GM20431 (cell line): ENCODE measurements around the gene KIF9.
"Not testable (repeated sequence)": the region's sequence is repeated elsewhere in the genome, so short reads cannot be mapped to it uniquely, and the experiment has no call there.

Experiments
- in situ Hi-C: fragments of 300-500 bp; cut with MseI, MboI; formaldehyde crosslinking; loops from one replicate; pipeline ENCODE4 v1.15.0; 2020; ENCODE audit warnings: low sequenced_read_pairs; ENCODE audit not compliant: unreplicated experiment

KIF9 gene

GRCh38 chr3:47282424-47283192 is at the start of gene KIF9, which contains the start of gene KLHL18:
TSS of gene KIF9 (minus strand) at chr3:47282799. CDS start at chr3:47277374, 5,425 bp downstream.
TSS of gene KLHL18 (plus strand) at chr3:47282944. CDS start at chr3:47282966, 22 bp downstream.
- in situ Hi-C loops, result no loop called here

GRCh38 chr3:47324278-47324865 is 41.8 kb upstream of the KIF9 start:
- in situ Hi-C loops, result no loop called here

GRCh38 chr3:47323431-47324277 is 41.1 kb upstream of the KIF9 start:
- in situ Hi-C loops, result no loop called here

GRCh38 chr3:47319956-47320355 is 37.4 kb upstream of the KIF9 start:
- in situ Hi-C loops, result no loop called here

- in situ Hi-C loops, result no loop called here
Observed at GRCh38 chr3:47318916-47319315, 36.3 kb upstream of the KIF9 start.

GRCh38 chr3:47316151-47316550 is 33.6 kb upstream of the KIF9 start:
- in situ Hi-C loops, result not testable (repeated sequence)

- in situ Hi-C loops, result no loop called here
Observed at GRCh38 chr3:47315069-47315647, 32.6 kb upstream of the KIF9 start.

GRCh38 chr3:47314056-47314764 is 31.6 kb upstream of the KIF9 start:
- in situ Hi-C loops, result no loop called here

- in situ Hi-C loops, result no loop called here
Observed at GRCh38 chr3:47313341-47314055, 30.9 kb upstream of the KIF9 start.

GRCh38 chr3:47310391-47310790 is 27.8 kb upstream of the KIF9 start:
- in situ Hi-C loops, result no loop called here

- in situ Hi-C loops, result not testable (repeated sequence)
Observed at GRCh38 chr3:47309231-47309630, 26.6 kb upstream of the KIF9 start.

GRCh38 chr3:47306022-47306421 is 23.4 kb upstream of the KIF9 start:
- in situ Hi-C loops, result no loop called here

GRCh38 chr3:47301456-47301855 is 18.9 kb upstream of the KIF9 start:
- in situ Hi-C loops, result no loop called here

GRCh38 chr3:47299381-47300318 is 17.1 kb upstream of the KIF9 start:
- in situ Hi-C loops, result no loop called here

GRCh38 chr3:47298439-47298838 is 15.8 kb upstream of the KIF9 start:
- in situ Hi-C loops, result no loop called here

GRCh38 chr3:47296562-47297302 is 14.1 kb upstream of the KIF9 start:
- in situ Hi-C loops, result no loop called here

- in situ Hi-C loops, result no loop called here
Observed at GRCh38 chr3:47295976-47296375, 13.4 kb upstream of the KIF9 start.
